ENCODE measurements around the gene GLO1. TPM values are rescaled to one million over a fixed set of nuclear protein-coding genes. Genes with fewer than 3 reads are reported as not detected.

GLO1 gene
- 128 and 129 TPM in 2 replicates for polyA plus RNA-seq (2013)

DNA sequence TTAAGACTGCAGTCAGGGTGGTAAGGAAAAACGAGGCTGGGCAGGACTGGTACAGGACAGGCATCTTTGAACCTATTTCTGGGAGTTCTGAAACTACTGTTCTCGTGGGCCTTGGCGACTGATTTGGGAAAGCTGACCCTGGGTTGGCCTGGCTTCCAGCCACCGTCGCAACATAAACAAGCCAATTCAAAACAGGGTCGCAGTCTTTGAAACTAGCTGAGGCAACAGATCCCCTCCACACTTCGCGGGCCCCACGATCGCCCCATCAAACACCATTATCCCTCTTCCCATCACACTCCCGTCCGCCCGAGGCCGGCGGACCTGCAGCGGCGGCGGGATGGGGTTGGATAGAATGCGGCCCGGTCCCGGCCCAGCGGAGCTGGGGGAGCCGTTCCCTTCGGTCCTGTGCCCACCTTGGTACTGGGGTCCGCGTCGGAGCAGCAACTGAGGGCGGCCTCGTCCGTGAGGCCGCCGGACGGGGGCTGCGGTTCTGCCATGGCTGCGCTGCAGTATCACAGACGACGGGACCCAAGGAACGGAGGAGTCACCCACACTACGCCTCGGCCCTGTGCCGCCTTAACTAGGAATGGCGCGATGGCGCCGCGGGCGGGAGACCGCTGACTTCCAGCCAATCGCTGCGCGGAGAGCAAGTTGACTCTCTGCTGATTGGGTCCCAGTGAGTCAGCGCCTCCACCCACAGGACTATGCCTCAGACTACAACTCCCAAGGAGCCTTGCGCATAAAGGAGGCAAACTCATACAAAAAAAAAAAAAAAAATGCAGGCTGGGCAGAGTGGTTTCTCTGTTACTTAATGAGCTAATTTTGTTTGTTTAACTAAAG, at the start of gene GLO1:
GLO1 (minus strand) TSS at position 588 of the 840 bp plus-strand sequence; CDS start at position 497, 91 bp downstream.
- H2BK12ac ChIP-seq (ENCODE audit: low read length): no peak within 1 kb of the TSS
- no peaks in the 10 kb centered on the region for H3K27me3 ChIP-seq (ENCODE audit: insufficient read depth, low read length)
- H3K4me3 ChIP-seq (ENCODE audit: low read depth, low read length): peak within 1 kb of the TSS; percentile 84
- peaks cover 6% of the 10 kb centered on the region for H3K79me1 ChIP-seq (ENCODE audit: low read length)
- peak; percentile 99 for DNase-seq
- H3K23ac ChIP-seq (ENCODE audit: low read length): no peak within 1 kb of the TSS
- H3K4ac ChIP-seq (ENCODE audit: low read depth, low read length): peak within 1 kb of the TSS; percentile 76
- WGBS (ENCODE audit: extremely low coverage, insufficient coverage, insufficient read length): no CpG with 5 or more reads among the region's 53 CpGs
- no peaks in the 10 kb centered on the region for H3K4me1 ChIP-seq (ENCODE audit: control insufficient read depth in 1 of 2, insufficient read depth in 2 of 2, low read length in 2 of 2)
- peak within 1 kb of the TSS; percentile 20 for H4K91ac ChIP-seq (ENCODE audit: low read depth, low read length)
- H3K14ac ChIP-seq (ENCODE audit: low read length): peak within 1 kb of the TSS; percentile 72
- peak within 1 kb of the TSS; percentile 12 for H3K27ac ChIP-seq (ENCODE audit: low read depth, low read length)
- peak within 1 kb of the TSS; percentile 71 for H4K8ac ChIP-seq (ENCODE audit: low read depth, low read length)
- H3K36me3 ChIP-seq (ENCODE audit: control insufficient read depth in 1 of 2, insufficient read depth in 2 of 2, low read length in 2 of 2): peaks cover 0 to 1% of the 10 kb centered on the region in 2 experiments
- peak within 1 kb of the TSS; percentile 40 for H4K12ac ChIP-seq (ENCODE audit: low read depth, low read length)
- peak within 1 kb of the TSS; percentile 48 for H2AFZ ChIP-seq (ENCODE audit: insufficient read depth, low read length, poor library complexity)
- H3K9me3 ChIP-seq (ENCODE audit: insufficient read depth, low read depth, low read length): no peaks in the 10 kb centered on the region
- H2AK5ac ChIP-seq (ENCODE audit: low read length): no peak within 1 kb of the TSS
- H3K18ac ChIP-seq (ENCODE audit: low read length): peak within 1 kb of the TSS; percentile 13
- H2BK5ac ChIP-seq (ENCODE audit: low read depth, low read length, poor library complexity): peak within 1 kb of the TSS; percentile 28
- H3K9ac ChIP-seq (ENCODE audit: low read length): peak within 1 kb of the TSS; percentile 96
- H3K4me2 ChIP-seq (ENCODE audit: low read length): peak within 1 kb of the TSS; percentile 78
- peak within 1 kb of the TSS; percentile 9 for H2BK120ac ChIP-seq (ENCODE audit: insufficient read depth, low read length, poor library complexity)
- H3K79me2 ChIP-seq (ENCODE audit: control insufficient read depth, insufficient read depth, low read length, poor library complexity): peaks cover 5% of the 10 kb centered on the region

DNA sequence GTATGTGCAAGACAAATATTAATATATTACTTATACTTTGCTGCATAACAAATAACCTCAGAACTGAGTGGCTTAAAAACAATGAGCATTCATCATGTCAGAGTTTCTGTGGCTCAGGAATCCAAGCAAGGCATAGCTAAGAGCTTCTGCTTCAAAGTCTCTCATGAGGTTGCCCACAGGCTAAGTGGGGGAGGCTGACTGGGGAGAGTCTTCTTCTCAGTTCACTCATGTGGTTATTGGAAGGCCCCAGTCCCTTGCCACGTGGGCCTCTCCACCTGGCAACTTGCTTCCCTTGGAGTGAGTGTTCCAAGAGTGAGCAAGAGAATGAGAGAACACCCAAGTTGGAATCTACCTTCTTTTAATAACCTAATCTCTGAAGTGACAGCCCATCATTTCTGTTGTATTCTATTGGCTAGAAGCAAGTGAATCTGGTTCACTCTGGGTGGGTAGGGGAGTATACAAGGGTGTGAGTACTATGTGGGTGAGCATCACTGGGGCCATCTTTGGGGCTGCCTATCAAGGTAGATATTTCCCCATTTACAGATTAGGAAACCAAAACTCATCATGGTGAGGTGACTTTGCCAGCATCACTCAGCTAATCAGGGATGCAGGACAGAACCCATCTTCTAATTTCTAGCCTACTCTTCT, 48.1 kb upstream of the GLO1 start:
- no peak overlapping the region for H2AK5ac ChIP-seq (ENCODE audit: low read length)
- WGBS (ENCODE audit: extremely low coverage, insufficient coverage, insufficient read length): no CpG with 5 or more reads among the region's 1 CpG
- H2BK12ac ChIP-seq (ENCODE audit: low read length): no peak overlapping the region

DNA sequence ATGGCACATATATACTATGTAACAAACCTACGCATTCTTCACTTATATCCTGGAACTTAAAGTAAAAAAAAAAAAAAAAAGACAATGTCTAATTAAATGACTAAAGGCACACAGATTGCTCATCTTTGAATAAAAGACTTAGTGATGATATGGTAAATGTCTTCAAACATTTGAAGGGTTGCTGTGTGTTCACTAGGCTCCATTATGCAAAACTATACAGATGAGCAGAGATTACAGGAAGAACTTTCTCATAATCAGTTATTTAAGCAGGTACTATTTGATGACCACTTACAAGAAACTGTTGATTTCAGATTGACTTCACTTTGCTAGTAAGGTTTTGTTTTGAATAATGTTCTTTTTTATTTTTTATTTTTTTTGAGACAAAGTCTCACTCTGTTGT, 46.5 kb upstream of the GLO1 start:
- Histone ChIP-seq H3K18ac (ENCODE audit: low read length) (no peak overlapping the region), H4K8ac (ENCODE audit: low read depth, low read length) (no peak overlapping the region), H3K9me3 (ENCODE audit: insufficient read depth, low read depth, low read length) (no peaks in the 10 kb centered on the region), H3K4ac (ENCODE audit: low read depth, low read length) (no peak overlapping the region), H4K91ac (ENCODE audit: low read depth, low read length) (no peak overlapping the region), H3K27me3 (ENCODE audit: insufficient read depth, low read length) (no peaks in the 10 kb centered on the region), H2BK120ac (ENCODE audit: insufficient read depth, low read length, poor library complexity) (no peak overlapping the region), H3K9ac (ENCODE audit: low read length) (no peak overlapping the region), H3K4me2 (ENCODE audit: low read length) (no peak overlapping the region), H3K27ac (ENCODE audit: low read depth, low read length) (no peak overlapping the region), H3K14ac (ENCODE audit: low read length) (no peak overlapping the region), H2AK5ac (ENCODE audit: low read length) (no peak overlapping the region), H2AFZ (ENCODE audit: insufficient read depth, low read length, poor library complexity) (no peak overlapping the region), H3K79me2 (ENCODE audit: control insufficient read depth, insufficient read depth, low read length, poor library complexity) (no peaks in the 10 kb centered on the region), H2BK5ac (ENCODE audit: low read depth, low read length, poor library complexity) (no peak overlapping the region), H3K4me3 (ENCODE audit: low read depth, low read length) (no peak overlapping the region), H4K12ac (ENCODE audit: low read depth, low read length) (no peak overlapping the region), H3K4me1 (ENCODE audit: control insufficient read depth in 1 of 2, insufficient read depth in 2 of 2, low read length in 2 of 2) (no peaks in the 10 kb centered on the region), H3K23ac (ENCODE audit: low read length) (no peak overlapping the region), H3K79me1 (ENCODE audit: low read length) (no peaks in the 10 kb centered on the region), H3K36me3 (ENCODE audit: control insufficient read depth in 1 of 2, insufficient read depth in 2 of 2, low read length in 2 of 2) (no peaks in the 10 kb centered on the region), H2BK12ac (ENCODE audit: low read length) (no peak overlapping the region)
- no peak for DNase-seq
- no CpG with 5 or more reads among the region's 1 CpG for WGBS (ENCODE audit: extremely low coverage, insufficient coverage, insufficient read length)

More for the DNA sequence above, 48.1 kb upstream of the GLO1 start:
- H3K79me1 ChIP-seq (ENCODE audit: low read length): no peaks in the 10 kb centered on the region
- H3K36me3 ChIP-seq (ENCODE audit: control insufficient read depth in 1 of 2, insufficient read depth in 2 of 2, low read length in 2 of 2): no peaks in the 10 kb centered on the region
- H3K4me2 ChIP-seq (ENCODE audit: low read length): no peak overlapping the region
- H2BK120ac ChIP-seq (ENCODE audit: insufficient read depth, low read length, poor library complexity): no peak overlapping the region
- H3K79me2 ChIP-seq (ENCODE audit: control insufficient read depth, insufficient read depth, low read length, poor library complexity): no peaks in the 10 kb centered on the region
- H3K9me3 ChIP-seq (ENCODE audit: insufficient read depth, low read depth, low read length): no peaks in the 10 kb centered on the region
- no peak overlapping the region for H3K18ac ChIP-seq (ENCODE audit: low read length)
- H3K14ac ChIP-seq (ENCODE audit: low read length): no peak overlapping the region
- no peaks in the 10 kb centered on the region for H3K27me3 ChIP-seq (ENCODE audit: insufficient read depth, low read length)
- H3K9ac ChIP-seq (ENCODE audit: low read length): no peak overlapping the region
- H4K8ac ChIP-seq (ENCODE audit: low read depth, low read length): no peak overlapping the region
- no peak overlapping the region for H3K27ac ChIP-seq (ENCODE audit: low read depth, low read length)
- no peaks in the 10 kb centered on the region for H3K4me1 ChIP-seq (ENCODE audit: control insufficient read depth in 1 of 2, insufficient read depth in 2 of 2, low read length in 2 of 2)
- no peak overlapping the region for H2AFZ ChIP-seq (ENCODE audit: insufficient read depth, low read length, poor library complexity)
- H4K91ac ChIP-seq (ENCODE audit: low read depth, low read length): no peak overlapping the region
- no peak overlapping the region for H2BK5ac ChIP-seq (ENCODE audit: low read depth, low read length, poor library complexity)
- H3K23ac ChIP-seq (ENCODE audit: low read length): no peak overlapping the region
- H3K4me3 ChIP-seq (ENCODE audit: low read depth, low read length): no peak overlapping the region
- H4K12ac ChIP-seq (ENCODE audit: low read depth, low read length): no peak overlapping the region
- H3K4ac ChIP-seq (ENCODE audit: low read depth, low read length): no peak overlapping the region
- no peak for DNase-seq

DNA sequence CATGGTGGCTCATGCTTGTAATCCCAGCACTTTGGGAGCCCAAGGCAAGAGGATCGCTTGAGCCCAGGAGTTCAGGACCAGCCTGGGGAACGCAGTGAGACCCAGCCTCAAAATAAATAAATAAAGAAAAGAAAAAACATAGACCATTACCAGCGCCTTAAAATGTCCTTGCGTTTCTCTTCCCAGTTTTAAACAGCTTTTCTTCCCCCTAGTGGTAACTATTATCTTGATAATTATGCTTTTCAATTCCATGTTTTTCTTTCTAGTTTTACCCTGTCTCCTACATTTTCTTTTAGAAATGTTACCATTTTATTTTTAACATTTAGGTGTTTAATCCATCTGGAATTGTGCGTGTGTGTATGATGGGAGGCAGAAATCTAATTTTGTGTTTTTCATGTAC, 36.6 kb upstream of the GLO1 start:
- H4K8ac ChIP-seq (ENCODE audit: low read depth, low read length): no peak overlapping the region

More for the DNA sequence above, 36.6 kb upstream of the GLO1 start:
- H4K91ac ChIP-seq (ENCODE audit: low read depth, low read length): no peak overlapping the region
- H3K4me3 ChIP-seq (ENCODE audit: low read depth, low read length): no peak overlapping the region
- H3K9ac ChIP-seq (ENCODE audit: low read length): no peak overlapping the region
- H3K27me3 ChIP-seq (ENCODE audit: insufficient read depth, low read length): no peaks in the 10 kb centered on the region
- no peak overlapping the region for H4K12ac ChIP-seq (ENCODE audit: low read depth, low read length)
- H3K23ac ChIP-seq (ENCODE audit: low read length): no peak overlapping the region
- H2AK5ac ChIP-seq (ENCODE audit: low read length): no peak overlapping the region
- no peak overlapping the region for H3K27ac ChIP-seq (ENCODE audit: low read depth, low read length)
- no peak overlapping the region for H3K14ac ChIP-seq (ENCODE audit: low read length)
- H2AFZ ChIP-seq (ENCODE audit: insufficient read depth, low read length, poor library complexity): no peak overlapping the region
- no peaks in the 10 kb centered on the region for H3K79me2 ChIP-seq (ENCODE audit: control insufficient read depth, insufficient read depth, low read length, poor library complexity)
- no peaks in the 10 kb centered on the region for H3K4me1 ChIP-seq (ENCODE audit: control insufficient read depth in 1 of 2, insufficient read depth in 2 of 2, low read length in 2 of 2)
- no peak overlapping the region for H2BK5ac ChIP-seq (ENCODE audit: low read depth, low read length, poor library complexity)
- no peak overlapping the region for H3K4ac ChIP-seq (ENCODE audit: low read depth, low read length)
- no peaks in the 10 kb centered on the region for H3K9me3 ChIP-seq (ENCODE audit: insufficient read depth, low read depth, low read length)
- WGBS (ENCODE audit: extremely low coverage, insufficient coverage, insufficient read length): no CpG with 5 or more reads among the region's 5 CpGs
- H3K36me3 ChIP-seq (ENCODE audit: control insufficient read depth in 1 of 2, insufficient read depth in 2 of 2, low read length in 2 of 2): no peaks in the 10 kb centered on the region
- no peak overlapping the region for H3K18ac ChIP-seq (ENCODE audit: low read length)
- H3K4me2 ChIP-seq (ENCODE audit: low read length): no peak overlapping the region
- peak in 1 of 2 donors; percentile 33 for DNase-seq
- no peak overlapping the region for H2BK120ac ChIP-seq (ENCODE audit: insufficient read depth, low read length, poor library complexity)
- no peaks in the 10 kb centered on the region for H3K79me1 ChIP-seq (ENCODE audit: low read length)
- no peak overlapping the region for H2BK12ac ChIP-seq (ENCODE audit: low read length)

Data from trophoblast cell (in vitro differentiated cells and primary cell).